Muscle of leg (tissue), 11 donors: ENCODE measurements around the gene FOXN3. TPM values are rescaled to one million over a fixed set of nuclear protein-coding genes. Genes with fewer than 3 reads are reported as not detected.
A peak's percentile ranks its signal among the peaks of the same experiment; 100 is the strongest.

Source experiments
- DNase-seq: peaks from one replicate; pipeline ENCODE4 v3.0.0; 2013
- H3K27ac ChIP-seq: one replicate; pipeline ENCODE4 v1.5.1; 2013; ENCODE audit warnings: mild to moderate bottlenecking, low read length, control low read depth
- H3K27me3 ChIP-seq: one replicate; pipeline ENCODE4 v1.6.1; 2013; ENCODE audit warnings: low read length; ENCODE audit not compliant: control insufficient read depth, insufficient read depth
- H3K36me3 ChIP-seq: one replicate; pipeline ENCODE4 v1.6.1; 2013; ENCODE audit warnings: low read length; ENCODE audit not compliant: control insufficient read depth, insufficient read depth
- H3K4me1 ChIP-seq: one replicate; pipeline ENCODE4 v1.6.1; 2013; ENCODE audit warnings: low read length; ENCODE audit not compliant: control insufficient read depth, insufficient read depth
- H3K4me3 ChIP-seq: one replicate; pipeline ENCODE4 v1.5.1; 2013; ENCODE audit warnings: low read length, control low read depth
- H3K9me3 ChIP-seq: replicated peaks from 2 replicates; pipeline ENCODE4 v1.6.1; 2013; ENCODE audit warnings: low read depth, low read length; ENCODE audit not compliant: control insufficient read depth
- WGBS: methylation state at CpG from one replicate; pipeline ENCODE4 v1.1.5; 2013; ENCODE audit warnings: missing lambda C conversion rate; ENCODE audit not compliant: insufficient coverage; 5-methylcytosine and 5-hydroxymethylcytosine counted together
- polyA plus RNA-seq, 8 donors: library from polyadenylated mRNA; unstranded; fragments of 120-200 nt; gene quantifications; one replicate each; pipeline versions ENCODE4 v1.2.1 to v1.2.3, GENCODE V29; 2013; ENCODE audit warnings: inconsistent platforms in 1 of 8, low replicate concordance in 1 of 8; ENCODE audit not compliant: insufficient read length in 8 of 8, insufficient read depth in 1 of 8
- total RNA-seq: library from RNA; stranded (reverse); fragments of 120-200 nt; gene quantifications from one replicate; pipeline ENCODE4 v1.2.4, GENCODE V29; 2013

FOXN3 gene
- total and polyA plus RNA-seq, 9 donors: 43.4 to 79.2 (median 64.0) TPM

DNA sequence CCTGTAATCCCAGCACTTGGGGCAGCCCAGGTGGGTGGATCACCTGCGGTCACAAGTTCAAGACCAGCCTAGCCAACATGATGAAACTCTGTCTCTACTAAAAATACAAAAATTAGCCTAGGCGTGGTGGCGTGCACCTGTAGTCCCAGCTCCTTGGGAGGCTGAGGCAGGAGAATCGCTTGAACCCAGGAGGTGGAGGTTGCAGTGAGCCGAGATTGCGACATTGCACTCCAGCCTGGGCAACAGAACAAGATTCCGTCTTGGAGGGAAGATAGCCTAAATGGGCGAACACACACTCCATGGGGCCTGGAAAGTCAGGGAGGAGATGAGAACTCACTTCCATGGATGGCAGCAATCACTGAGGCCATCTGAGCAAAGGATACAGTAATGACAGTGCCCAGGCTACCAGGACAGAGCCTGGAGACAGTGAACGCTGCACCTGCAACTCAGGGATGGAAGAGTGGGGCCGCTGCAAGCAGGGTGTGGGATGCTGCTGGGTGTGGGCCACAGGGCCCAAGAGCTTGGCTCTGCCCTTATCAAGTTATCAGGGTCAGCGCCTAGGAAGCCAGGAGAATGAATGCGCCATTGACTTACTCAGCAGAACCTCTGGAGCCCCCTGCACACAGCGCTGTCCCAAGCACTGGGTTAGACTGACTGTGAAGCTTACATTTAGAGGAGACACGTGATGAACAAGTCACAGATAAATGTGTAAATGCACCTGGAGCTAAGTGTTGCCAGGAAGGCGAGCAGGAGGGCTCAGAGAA lies 28.9 kb downstream of the FOXN3 start:
- H3K4me1 ChIP-seq: peaks cover 29% of the 10 kb centered on the region

DNA sequence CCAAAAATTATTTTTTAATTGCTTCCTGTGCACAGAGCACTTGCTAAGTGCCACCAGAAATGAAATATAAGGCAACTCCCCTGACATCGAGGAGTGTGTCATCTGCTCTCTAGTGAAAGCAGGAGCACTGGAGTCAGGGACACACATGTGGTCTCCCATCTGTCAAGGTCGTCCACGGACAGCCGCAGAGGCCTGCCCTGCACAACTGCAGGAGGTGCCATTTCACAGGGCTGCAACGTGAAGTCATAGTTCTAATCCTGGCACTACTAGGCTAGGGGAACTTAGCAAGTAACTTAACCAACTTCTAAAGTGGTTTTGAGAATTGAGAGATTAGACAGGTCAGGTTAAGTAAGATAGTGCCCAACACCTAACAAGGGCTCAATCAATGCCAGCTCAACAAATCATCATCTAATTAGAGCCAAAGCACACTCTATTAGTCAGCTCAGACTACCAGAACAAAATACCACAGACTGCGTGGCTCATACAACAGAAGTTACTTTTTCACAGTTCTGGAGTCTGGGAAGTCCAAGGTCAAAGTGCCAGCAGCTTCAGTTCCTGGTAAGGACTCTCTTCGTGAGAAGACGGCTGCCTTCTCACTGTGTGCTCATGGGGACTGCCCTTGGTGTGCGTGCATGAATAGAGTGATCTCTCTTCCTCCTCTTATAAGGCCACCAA lies 30.7 kb downstream of the FOXN3 start:
- H3K27me3 ChIP-seq: no peaks in the 10 kb centered on the region
- H3K4me1 ChIP-seq: peaks cover 39% of the 10 kb centered on the region
- H3K27ac ChIP-seq: peak overlapping the region; percentile 69
- H3K4me3 ChIP-seq: no peak overlapping the region
- peaks cover 8% of the 10 kb centered on the region for H3K36me3 ChIP-seq
- peak; percentile 70 for DNase-seq
- WGBS: 59% methylated on average over 8 of the region's 9 CpGs
- no peaks in the 10 kb centered on the region for H3K9me3 ChIP-seq

More for the DNA sequence above, 28.9 kb downstream of the FOXN3 start:
- Histone ChIP-seq H3K27me3 (no peaks in the 10 kb centered on the region), H3K27ac (no peak overlapping the region), H3K36me3 (peaks cover 3% of the 10 kb centered on the region), H3K4me3 (no peak overlapping the region), H3K9me3 (no peaks in the 10 kb centered on the region)
- 90% methylated on average over 13 of the region's 15 CpGs for WGBS
- DNase-seq: no peak

DNA sequence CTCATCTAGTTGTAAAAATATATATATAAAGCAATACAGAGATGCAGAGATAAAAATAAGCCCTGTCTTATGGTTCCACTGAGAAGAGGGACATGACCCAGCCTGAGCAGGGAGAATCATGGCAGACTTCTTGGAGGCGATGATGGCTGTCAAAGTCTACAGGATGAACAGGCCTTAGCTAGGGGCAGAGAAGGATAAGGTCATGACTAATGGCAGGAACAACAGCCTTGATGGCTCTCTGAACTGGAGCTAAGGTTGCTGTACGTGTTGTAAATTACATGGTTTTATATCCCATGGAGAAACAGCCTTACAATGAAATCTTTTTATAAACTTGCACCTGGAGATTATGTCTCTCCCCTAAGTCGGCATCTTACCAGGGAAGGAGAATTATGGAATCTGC lies 32.4 kb downstream of the FOXN3 start:
- H3K4me3 ChIP-seq: no peak overlapping the region
- H3K4me1 ChIP-seq: peaks cover 39% of the 10 kb centered on the region
- 100% methylated on average over 1 of the region's 3 CpGs for WGBS
- DNase-seq: no peak
- peaks cover 8% of the 10 kb centered on the region for H3K36me3 ChIP-seq
- no peaks in the 10 kb centered on the region for H3K27me3 ChIP-seq
- H3K27ac ChIP-seq: peak overlapping the region; percentile 21
- peaks cover 9% of the 10 kb centered on the region for H3K9me3 ChIP-seq

DNA sequence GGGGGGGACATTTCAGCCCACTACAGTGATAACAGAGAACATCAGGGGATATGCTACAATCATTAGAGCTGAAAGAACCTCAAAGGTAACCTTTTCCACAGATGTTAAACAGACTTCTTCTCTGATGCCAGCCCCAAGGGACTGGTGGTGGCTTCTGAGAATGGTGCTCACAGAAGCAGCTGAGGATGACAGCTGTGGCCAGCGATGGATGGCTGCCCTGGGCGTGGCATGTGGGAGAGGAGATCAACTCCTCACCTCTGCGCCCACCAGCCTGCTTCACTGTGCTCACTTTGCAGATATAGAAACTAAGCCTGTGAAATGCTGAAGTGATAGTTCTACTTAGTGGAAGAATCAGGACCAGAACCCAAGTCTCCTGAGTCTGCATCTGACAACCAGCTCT lies 33.0 kb downstream of the FOXN3 start:
- Histone ChIP-seq H3K4me1 (peaks cover 39% of the 10 kb centered on the region), H3K27ac (peak overlapping the region; percentile 73), H3K27me3 (no peaks in the 10 kb centered on the region), H3K9me3 (peaks cover 9% of the 10 kb centered on the region), H3K36me3 (peaks cover 8% of the 10 kb centered on the region), H3K4me3 (no peak overlapping the region)
- 93% methylated on average over 3 of the region's 3 CpGs for WGBS
- peak; percentile 73 for DNase-seq

DNA sequence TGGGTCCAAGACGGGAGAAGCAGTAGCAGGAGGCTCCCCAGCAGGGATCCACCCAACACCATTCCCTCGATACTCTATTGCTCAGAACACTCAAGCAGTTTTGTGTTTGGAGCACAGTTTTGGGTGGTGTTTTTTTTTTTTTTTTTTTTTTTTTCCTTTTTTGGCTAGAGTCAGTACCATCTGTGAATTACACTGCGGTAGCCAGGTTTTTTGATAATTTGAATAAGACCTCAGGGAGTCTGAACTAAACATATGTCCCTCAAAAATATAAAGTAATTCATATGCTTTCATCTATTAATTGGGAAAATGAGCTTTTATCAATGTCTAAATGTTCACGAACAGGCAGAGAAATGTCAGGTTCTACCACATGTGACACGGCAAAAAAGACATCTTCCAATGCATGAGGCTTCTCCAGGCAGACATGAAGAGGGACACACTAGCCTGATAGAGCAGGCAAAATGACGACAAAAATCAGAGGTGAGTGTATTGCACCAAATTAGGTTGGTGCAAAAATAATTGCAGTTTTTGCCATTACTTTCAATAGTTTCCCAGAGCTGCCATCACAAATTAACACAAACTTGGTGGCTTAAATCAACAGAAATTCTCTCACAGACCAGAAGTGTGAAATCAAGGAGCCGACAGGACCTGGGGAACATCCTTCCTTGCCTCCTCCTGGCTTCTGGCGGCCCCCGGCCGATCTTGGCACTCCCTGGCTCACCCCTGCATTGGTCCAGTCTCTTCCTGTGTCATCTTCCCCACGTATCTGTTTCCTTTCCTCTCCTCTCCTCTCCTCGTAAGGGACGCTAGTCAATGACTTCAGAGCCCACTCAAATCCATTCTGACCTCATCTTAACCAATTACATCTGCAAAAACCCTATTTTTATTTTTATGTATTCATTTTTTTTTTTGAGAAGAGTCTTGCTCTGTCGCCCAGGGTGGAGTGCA lies 33.9 kb downstream of the FOXN3 start:
- peaks cover 5% of the 10 kb centered on the region for H3K36me3 ChIP-seq
- DNase-seq: no peak
- peaks cover 9% of the 10 kb centered on the region for H3K9me3 ChIP-seq
- H3K27me3 ChIP-seq: no peaks in the 10 kb centered on the region
- H3K4me3 ChIP-seq: no peak overlapping the region
- 64% methylated on average over 7 of the region's 14 CpGs for WGBS
- peaks cover 39% of the 10 kb centered on the region for H3K4me1 ChIP-seq
- peak overlapping the region; percentile 73 for H3K27ac ChIP-seq

DNA sequence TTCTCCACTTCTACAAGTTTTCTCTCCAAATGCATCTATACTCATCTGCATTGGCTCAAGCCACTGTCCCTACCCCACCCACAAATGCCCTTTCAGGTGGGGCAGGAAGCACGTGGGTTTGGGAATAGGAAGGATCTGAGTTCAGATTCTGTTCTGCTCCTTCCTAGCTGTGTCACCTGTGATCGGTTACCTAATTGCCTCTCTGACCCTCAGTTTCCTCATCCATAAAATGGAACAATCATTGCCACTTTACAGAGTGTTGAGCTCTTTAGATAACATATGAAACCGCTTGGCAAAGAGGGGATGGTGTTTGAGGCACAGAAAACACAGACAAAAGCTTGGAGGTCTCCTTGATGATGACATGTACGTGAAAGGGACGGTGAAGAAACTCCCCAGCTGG lies 34.5 kb downstream of the FOXN3 start:
- DNase-seq: no peak
- 100% methylated on average over 1 of the region's 5 CpGs for WGBS
- Histone ChIP-seq H3K27ac (no peak overlapping the region), H3K27me3 (no peaks in the 10 kb centered on the region), H3K4me3 (no peak overlapping the region), H3K36me3 (peaks cover 8% of the 10 kb centered on the region), H3K4me1 (peaks cover 39% of the 10 kb centered on the region), H3K9me3 (peaks cover 12% of the 10 kb centered on the region)

DNA sequence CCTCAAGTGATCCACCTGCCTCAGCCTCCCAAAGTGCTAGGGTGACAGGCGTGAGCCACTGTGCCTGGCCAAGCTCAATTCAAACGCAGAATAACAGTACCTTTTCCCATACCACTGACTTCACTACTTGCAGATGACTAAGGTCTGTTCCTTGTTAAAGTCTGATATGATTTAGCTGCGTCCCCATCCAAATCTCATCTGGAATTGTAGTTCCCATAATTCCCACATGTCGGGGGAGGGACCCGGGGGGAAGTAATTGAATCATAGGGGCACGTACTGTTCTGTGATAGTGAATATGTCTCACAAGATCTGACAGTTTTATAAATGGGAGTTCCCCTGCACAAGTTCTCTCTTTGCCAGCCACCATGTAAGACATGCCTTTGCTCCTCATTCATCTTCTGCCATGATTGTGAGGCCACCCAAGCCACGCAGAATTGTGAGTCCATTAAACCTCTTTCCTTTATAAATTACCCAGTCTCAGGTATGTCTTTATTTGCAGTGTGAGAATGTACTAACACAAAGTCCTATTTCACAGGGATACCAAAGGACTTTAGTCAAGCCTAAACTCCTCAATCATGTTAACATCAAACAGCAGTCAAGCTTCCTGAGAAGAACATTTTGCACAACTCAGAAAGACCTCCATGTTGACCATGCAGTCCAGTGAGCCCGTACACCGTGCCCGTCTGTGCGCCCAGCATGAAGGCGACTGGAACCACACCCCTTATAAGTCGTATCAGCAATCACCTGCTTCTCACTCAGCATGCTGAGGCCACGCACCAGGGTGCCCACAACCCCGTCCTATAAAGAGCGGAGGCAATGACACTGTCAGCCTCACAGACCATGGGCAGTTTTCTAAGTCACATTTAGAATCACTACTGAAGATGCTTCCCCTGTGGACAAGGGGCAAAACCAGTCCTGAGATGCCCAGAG lies 36.9 kb downstream of the FOXN3 start:
- H3K36me3 ChIP-seq: peaks cover 8% of the 10 kb centered on the region
- peaks cover 24% of the 10 kb centered on the region for H3K4me1 ChIP-seq
- H3K27ac ChIP-seq: no peak overlapping the region
- no peaks in the 10 kb centered on the region for H3K27me3 ChIP-seq
- no peak for DNase-seq
- 96% methylated on average over 9 of the region's 16 CpGs for WGBS
- no peak overlapping the region for H3K4me3 ChIP-seq
- H3K9me3 ChIP-seq: peaks cover 12% of the 10 kb centered on the region

DNA sequence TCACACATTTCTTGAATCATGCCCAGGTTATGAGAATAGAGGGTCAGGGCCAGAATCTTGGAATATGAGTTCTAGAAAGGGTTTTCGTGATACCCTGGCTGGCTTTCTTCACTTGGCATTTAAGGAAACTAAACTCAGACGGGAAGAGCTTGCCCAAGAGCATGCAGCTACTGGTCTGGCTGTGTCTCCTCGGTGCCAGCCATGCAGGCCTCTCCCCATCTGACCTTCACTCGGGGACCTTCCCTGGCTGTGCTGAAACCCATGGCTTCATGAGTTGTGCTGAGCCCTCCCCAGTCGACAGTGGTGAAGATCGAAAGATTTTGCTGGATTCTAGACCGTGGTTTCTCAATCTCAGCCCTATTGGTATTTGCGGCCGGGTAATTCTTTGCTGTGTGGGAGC lies 38.0 kb downstream of the FOXN3 start:
- Histone ChIP-seq H3K36me3 (peaks cover 8% of the 10 kb centered on the region), H3K9me3 (peaks cover 14% of the 10 kb centered on the region), H3K4me1 (peaks cover 19% of the 10 kb centered on the region), H3K4me3 (no peak overlapping the region), H3K27ac (no peak overlapping the region), H3K27me3 (no peaks in the 10 kb centered on the region)
- no peak for DNase-seq
- WGBS: 90% methylated on average over 4 of the region's 9 CpGs

DNA sequence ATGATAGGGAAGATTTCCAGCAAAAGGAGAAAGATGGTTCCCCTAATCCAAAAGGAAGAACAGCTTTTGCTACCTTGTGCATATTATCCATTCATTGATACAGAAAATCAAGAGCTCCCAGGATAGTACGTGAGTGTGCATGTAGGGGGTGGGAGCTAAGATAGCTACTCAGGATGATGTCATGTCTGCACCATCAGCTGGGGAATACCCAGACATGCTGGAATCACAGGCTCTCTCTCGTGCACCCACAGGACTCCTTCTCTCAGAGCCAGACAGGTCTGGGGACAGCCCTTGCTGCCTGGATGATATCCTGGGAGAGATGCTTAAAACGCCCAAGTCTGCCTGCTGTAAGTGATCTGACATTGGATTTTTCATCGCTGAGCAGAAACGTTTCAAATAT lies 38.9 kb downstream of the FOXN3 start:
- Histone ChIP-seq H3K4me3 (no peak overlapping the region), H3K36me3 (peaks cover 8% of the 10 kb centered on the region), H3K4me1 (peaks cover 10% of the 10 kb centered on the region), H3K27me3 (no peaks in the 10 kb centered on the region), H3K9me3 (peaks cover 14% of the 10 kb centered on the region), H3K27ac (no peak overlapping the region)
- DNase-seq: no peak
- no CpG with 5 or more reads among the region's 5 CpGs for WGBS
